H9 (cell line): ENCODE results near the gene TMTC2. TPM values are rescaled to one million over a fixed set of nuclear protein-coding genes. Genes with fewer than 3 reads are reported as not detected.

Source experiments
- DNase-seq: peaks from one replicate; pipeline ENCODE4 v3.0.0-alpha.2; 2017
- H2AFZ ChIP-seq: one replicate; pipeline ENCODE4 v1.6.1; 2013; ENCODE audit warnings: mild to moderate bottlenecking, low read length, control low read depth, moderate library complexity
- H2AK5ac ChIP-seq: 2 replicates; pipeline ENCODE4 v1.6.1; 2013; ENCODE audit warnings: low read length, control low read depth, mixed read lengths; ENCODE audit not compliant: insufficient read length
- H2BK120ac ChIP-seq: one replicate; pipeline ENCODE4 v1.6.1; 2013; ENCODE audit warnings: low read depth, mild to moderate bottlenecking, low read length, control low read depth, inconsistent platforms; ENCODE audit not compliant: poor library complexity, severe bottlenecking
- H2BK12ac ChIP-seq: 2 replicates; pipeline ENCODE4 v1.6.1; 2013; ENCODE audit warnings: low read length, control low read depth, mixed read lengths, low read depth; ENCODE audit not compliant: insufficient read length
- H2BK15ac ChIP-seq: 2 replicates; pipeline ENCODE4 v1.6.1; 2013; ENCODE audit warnings: low read depth, low read length, control low read depth
- H2BK20ac ChIP-seq: one replicate; pipeline ENCODE4 v1.6.1; 2013; ENCODE audit warnings: low read depth, mild to moderate bottlenecking, low read length, control low read depth, inconsistent platforms; ENCODE audit not compliant: poor library complexity, severe bottlenecking
- H2BK5ac ChIP-seq: 2 replicates; pipeline ENCODE4 v1.6.1; 2013; ENCODE audit warnings: low read length, control low read depth, mixed read lengths; ENCODE audit not compliant: insufficient read length
- H3K14ac ChIP-seq: 2 replicates; pipeline ENCODE4 v1.6.1; 2013; ENCODE audit warnings: low read length, control low read depth; ENCODE audit not compliant: insufficient read depth
- H3K18ac ChIP-seq: 2 replicates; pipeline ENCODE4 v1.6.1; 2013; ENCODE audit warnings: low read depth, mild to moderate bottlenecking, mixed read lengths, low read length, control low read depth; ENCODE audit not compliant: insufficient read length
- H3K23ac ChIP-seq: 2 replicates; pipeline ENCODE4 v1.6.1; 2013; ENCODE audit warnings: low read length, control low read depth, mixed read lengths, low read depth; ENCODE audit not compliant: insufficient read length
- H3K23me2 ChIP-seq: 2 replicates; pipeline ENCODE4 v1.6.1; 2013; ENCODE audit warnings: low read depth, mild to moderate bottlenecking, mixed read lengths, low read length, control low read depth; ENCODE audit not compliant: insufficient read length, poor library complexity, severe bottlenecking
- H3K27ac ChIP-seq: 2 replicates; pipeline ENCODE4 v1.5.1; 2013; ENCODE audit warnings: low read length, control low read depth, mixed read lengths, low read depth; ENCODE audit not compliant: insufficient read length
- H3K27me3 ChIP-seq: 2 replicates; pipeline ENCODE4 v1.6.1; 2013; ENCODE audit warnings: low read length, control low read depth, inconsistent platforms; ENCODE audit not compliant: insufficient read depth
- H3K4ac ChIP-seq: 2 replicates; pipeline ENCODE4 v1.6.1; 2013; ENCODE audit warnings: low read depth, mild to moderate bottlenecking, control low read depth, inconsistent platforms, low read length, moderate library complexity
- H3K4me1 ChIP-seq: 2 replicates; pipeline ENCODE4 v1.6.1; 2013; ENCODE audit warnings: low read length, control low read depth, inconsistent platforms; ENCODE audit not compliant: insufficient read depth
- H3K4me2 ChIP-seq: 2 replicates; pipeline ENCODE4 v1.6.1; 2013; ENCODE audit warnings: low read length, control low read depth, mixed read lengths; ENCODE audit not compliant: insufficient read length, insufficient read depth
- H3K56ac ChIP-seq: 2 replicates; pipeline ENCODE4 v1.6.1; 2013; ENCODE audit warnings: low read depth, mild to moderate bottlenecking, mixed read lengths, low read length, control low read depth; ENCODE audit not compliant: insufficient read length
- H3K79me1 ChIP-seq: 2 replicates; pipeline ENCODE4 v1.6.1; 2013; ENCODE audit warnings: low read depth, mild to moderate bottlenecking, moderate library complexity, low read length, control low read depth, inconsistent platforms; ENCODE audit not compliant: insufficient read depth, poor library complexity, severe bottlenecking
- H3K79me2 ChIP-seq: 2 replicates; pipeline ENCODE4 v1.6.1; 2013; ENCODE audit warnings: low read length, control low read depth, inconsistent platforms; ENCODE audit not compliant: insufficient read depth
- H3K9ac ChIP-seq: 2 replicates; pipeline ENCODE4 v1.6.1; 2013; ENCODE audit warnings: low read length, control low read depth, mixed read lengths; ENCODE audit not compliant: insufficient read length; ENCODE audit errors: extremely low read depth
- H3K9me3 ChIP-seq: one replicate; pipeline ENCODE4 v1.6.1; 2013; ENCODE audit warnings: low read depth, low read length, inconsistent platforms; ENCODE audit not compliant: control insufficient read depth
- H3T11ph ChIP-seq: one replicate; pipeline ENCODE4 v1.6.1; 2013; ENCODE audit warnings: mild to moderate bottlenecking, low read length, control low read depth, inconsistent platforms
- H4K20me1 ChIP-seq: one replicate; pipeline ENCODE4 v1.6.1; 2013; ENCODE audit not compliant: control insufficient read depth, insufficient read length, insufficient read depth
- H4K5ac ChIP-seq: 2 replicates; pipeline ENCODE4 v1.6.1; 2013; ENCODE audit warnings: low read depth, mild to moderate bottlenecking, mixed read lengths, low read length, control low read depth; ENCODE audit not compliant: insufficient read length
- H4K8ac ChIP-seq: replicated peaks from 2 replicates; pipeline ENCODE4 v1.6.1; 2013; ENCODE audit warnings: low read length, control low read depth, mixed read lengths, low read depth; ENCODE audit not compliant: insufficient read length
- H4K91ac ChIP-seq: 2 replicates; pipeline ENCODE4 v1.6.1; 2013; ENCODE audit warnings: low read depth, mild to moderate bottlenecking, moderate library complexity, mixed read lengths, low read length, control low read depth; ENCODE audit not compliant: insufficient read length
- H3K27ac Mint-ChIP-seq, 3 experiments: 2 replicates in 2 of 3; 3 replicates in 1 of 3; pipeline ENCODE4 v1.8.0; 2020 to 2021; ENCODE audit warnings: mixed read lengths in 3 of 3, mild to moderate bottlenecking in 1 of 3, moderate library complexity in 1 of 3
- H3K27me3 Mint-ChIP-seq: 2 replicates; pipeline ENCODE4 v1.8.0; 2021; ENCODE audit warnings: low read depth, mild to moderate bottlenecking, moderate library complexity, mixed read lengths
- H3K36me3 Mint-ChIP-seq, 3 experiments: 2 replicates in 2 of 3; 3 replicates in 1 of 3; pipeline ENCODE4 v1.8.0; 2020 to 2021; ENCODE audit warnings: low read depth in 3 of 3, mixed read lengths in 3 of 3; ENCODE audit not compliant: insufficient read depth in 1 of 3
- H3K4me1 Mint-ChIP-seq, 2 experiments: 2 replicates each; pipeline ENCODE4 v1.8.0; 2020; ENCODE audit warnings: mixed read lengths in 2 of 2
- H3K4me3 Mint-ChIP-seq, 2 experiments: 2 replicates in 1 of 2; 3 replicates in 1 of 2; pipeline ENCODE4 v1.8.0; 2020 to 2021; ENCODE audit warnings: mild to moderate bottlenecking in 2 of 2, mixed read lengths in 2 of 2, moderate library complexity in 1 of 2
- H3K9me3 Mint-ChIP-seq, 2 experiments: 2 replicates in 1 of 2; 3 replicates in 1 of 2; pipeline ENCODE4 v1.8.0; 2020; ENCODE audit warnings: mild to moderate bottlenecking in 2 of 2, mixed read lengths in 2 of 2, moderate library complexity in 1 of 2
- WGBS: extraction: QIAGEN DNeasy Blood & Tissue Kit; methylation state at CpG from one replicate; pipeline ENCODE4 v1.1.7; 2013; ENCODE audit warnings: missing lambda C conversion rate, low lambda C conversion rate, mixed read lengths; ENCODE audit not compliant: insufficient read length; ENCODE audit errors: extremely low coverage; 5-methylcytosine and 5-hydroxymethylcytosine counted together
- total RNA-seq: library from RNA; stranded (reverse); gene quantifications from 2 replicates; pipeline ENCODE4 v1.2.1, GENCODE V29; 2021
- TF ChIP-seq, protein P1 (sequence below): fragments of 200-600 bp; sonication (generic); conservative IDR thresholded peaks from 3 replicates; pipeline ENCODE4 v1.8.0; 2021; ENCODE audit warnings: antibody characterized with exemption, mild to moderate bottlenecking

Gene TMTC2
- total RNA-seq, 1 experiment from 2014 or later: 3.1 TPM

DNA sequence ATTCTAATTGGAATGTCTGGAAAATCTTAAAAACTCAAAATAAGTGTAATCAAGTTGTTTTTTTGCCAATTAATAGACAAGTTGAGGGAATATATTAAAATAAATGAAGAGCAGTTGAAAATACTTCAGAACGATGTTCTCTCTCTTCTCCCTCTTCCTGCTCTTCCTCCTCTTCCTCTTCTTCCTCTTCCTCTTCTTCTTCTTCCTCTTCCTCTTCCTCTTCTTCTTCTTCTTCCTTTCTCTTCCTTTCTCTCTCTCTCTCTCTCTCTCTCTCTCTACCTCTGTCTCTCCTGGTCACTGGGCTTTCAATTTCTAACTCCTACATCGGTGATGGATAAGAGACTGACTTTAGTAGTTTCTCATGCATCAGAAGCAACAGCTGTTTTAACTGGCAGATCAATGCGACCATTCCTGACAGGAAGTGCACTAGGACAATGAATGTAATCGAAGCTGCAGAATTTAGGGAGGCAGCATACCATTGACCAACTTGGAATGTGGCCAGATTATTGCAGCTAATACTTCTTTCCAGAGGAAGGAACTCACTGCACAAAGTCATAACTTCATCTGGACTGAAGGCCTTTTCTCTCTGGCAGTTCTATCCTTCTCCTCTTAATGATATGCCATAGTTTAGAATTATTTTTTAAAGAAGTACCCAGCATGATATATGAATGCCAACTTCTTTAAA is 13.8 kb upstream of the TMTC2 start:
- Mint-ChIP-seq H3K27me3 (no peaks in the 10 kb centered on the region; the same call in 1 of the 2 replicates), H3K4me1 (peaks cover 0 to 3% of the 10 kb centered on the region in 2 experiments; a peak in 2 of 4 replicates), H3K36me3 (no peaks in the 10 kb centered on the region), H3K27ac (no peak overlapping the region), H3K4me3 (no peak overlapping the region), H3K9me3 (no peaks in the 10 kb centered on the region)
- Histone ChIP-seq H2AK5ac (no peak overlapping the region), H3K4me2 (no peak overlapping the region), H4K8ac (no peak overlapping the region), H2AFZ (no peak overlapping the region), H3K23ac (no peak overlapping the region), H3K27me3 (no peaks in the 10 kb centered on the region), H3K27ac (no peak overlapping the region), H3K9me3 (no peaks in the 10 kb centered on the region), H3K4ac (no peak overlapping the region), H3K14ac (no peak overlapping the region), H3K9ac (no peak overlapping the region), H3K79me2 (no peaks in the 10 kb centered on the region), H2BK20ac (no peak overlapping the region), H2BK5ac (no peak overlapping the region), H3T11ph (no peak overlapping the region), H3K79me1 (no peaks in the 10 kb centered on the region), H2BK15ac (no peak overlapping the region), H3K4me1 (no peaks in the 10 kb centered on the region), H2BK120ac (no peak overlapping the region), H3K18ac (no peak overlapping the region), H2BK12ac (no peak overlapping the region), H4K20me1 (no peaks in the 10 kb centered on the region), H3K23me2 (no peaks in the 10 kb centered on the region), H3K56ac (no peak overlapping the region), H4K91ac (no peak overlapping the region), H4K5ac (no peak overlapping the region)
- no peak for DNase-seq
- TF ChIP-seq, protein P1, sequence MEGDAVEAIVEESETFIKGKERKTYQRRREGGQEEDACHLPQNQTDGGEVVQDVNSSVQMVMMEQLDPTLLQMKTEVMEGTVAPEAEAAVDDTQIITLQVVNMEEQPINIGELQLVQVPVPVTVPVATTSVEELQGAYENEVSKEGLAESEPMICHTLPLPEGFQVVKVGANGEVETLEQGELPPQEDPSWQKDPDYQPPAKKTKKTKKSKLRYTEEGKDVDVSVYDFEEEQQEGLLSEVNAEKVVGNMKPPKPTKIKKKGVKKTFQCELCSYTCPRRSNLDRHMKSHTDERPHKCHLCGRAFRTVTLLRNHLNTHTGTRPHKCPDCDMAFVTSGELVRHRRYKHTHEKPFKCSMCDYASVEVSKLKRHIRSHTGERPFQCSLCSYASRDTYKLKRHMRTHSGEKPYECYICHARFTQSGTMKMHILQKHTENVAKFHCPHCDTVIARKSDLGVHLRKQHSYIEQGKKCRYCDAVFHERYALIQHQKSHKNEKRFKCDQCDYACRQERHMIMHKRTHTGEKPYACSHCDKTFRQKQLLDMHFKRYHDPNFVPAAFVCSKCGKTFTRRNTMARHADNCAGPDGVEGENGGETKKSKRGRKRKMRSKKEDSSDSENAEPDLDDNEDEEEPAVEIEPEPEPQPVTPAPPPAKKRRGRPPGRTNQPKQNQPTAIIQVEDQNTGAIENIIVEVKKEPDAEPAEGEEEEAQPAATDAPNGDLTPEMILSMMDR: no peak
- WGBS: no CpG with 5 or more reads among the region's 4 CpGs
